Measurements from ENCODE around the gene KDM2B. TPM values are rescaled to one million over a fixed set of nuclear protein-coding genes. Genes with fewer than 3 reads are reported as not detected.

The KDM2B gene
- total RNA-seq (2014; rRNA removed; shearing (Covaris generic)): 18.4 and 19.7 TPM in 2 replicates

GRCh38 chr12:121580959-121581685, at the start of gene KDM2B:
Gene KDM2B (minus strand): TSS chr12:121581023. CDS start chr12:121580911, 112 bp downstream.
- DNase-seq (ENCODE audit: low spot score): no peak

GRCh38 chr12:121628536-121628935, 47.7 kb upstream of the KDM2B start:
- DNase-seq (ENCODE audit: low spot score): no peak

DNA sequence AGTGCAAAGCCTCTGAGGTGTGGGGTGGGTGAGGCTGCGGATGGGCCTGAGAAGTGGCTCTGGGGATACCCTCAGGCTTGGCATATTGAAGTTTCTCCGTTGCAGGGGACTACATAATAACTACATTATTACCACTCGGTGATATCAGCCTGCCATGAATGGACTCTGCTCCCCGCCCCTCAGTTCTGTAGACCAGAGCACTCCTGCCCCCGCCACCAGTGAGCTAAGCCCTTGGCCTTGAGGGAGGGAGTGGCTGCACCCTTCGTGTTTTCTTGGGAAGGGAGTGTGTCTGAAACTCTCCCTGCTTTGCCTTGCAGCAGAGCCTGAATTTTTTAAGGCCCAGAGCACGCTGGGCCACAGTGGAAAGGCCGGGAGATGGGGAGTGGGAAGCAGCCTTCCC, 47.2 kb upstream of the KDM2B start:
- DNase-seq (ENCODE audit: low spot score): no peak

- DNase-seq (ENCODE audit: low spot score): peak; percentile 13
These were observed 46.2 kb upstream of the KDM2B start for GRCh38 chr12:121626853-121627640.

- peak; percentile 68 for DNase-seq (ENCODE audit: low spot score)
These were observed 45.4 kb upstream of the KDM2B start, which contains the start of gene ORAI1 for GRCh38 chr12:121626087-121626852. Gene ORAI1 (plus strand): TSS chr12:121626530.

- no peak for DNase-seq (ENCODE audit: low spot score)
These were observed 39.6 kb upstream of the KDM2B start for GRCh38 chr12:121620333-121620891.

DNA sequence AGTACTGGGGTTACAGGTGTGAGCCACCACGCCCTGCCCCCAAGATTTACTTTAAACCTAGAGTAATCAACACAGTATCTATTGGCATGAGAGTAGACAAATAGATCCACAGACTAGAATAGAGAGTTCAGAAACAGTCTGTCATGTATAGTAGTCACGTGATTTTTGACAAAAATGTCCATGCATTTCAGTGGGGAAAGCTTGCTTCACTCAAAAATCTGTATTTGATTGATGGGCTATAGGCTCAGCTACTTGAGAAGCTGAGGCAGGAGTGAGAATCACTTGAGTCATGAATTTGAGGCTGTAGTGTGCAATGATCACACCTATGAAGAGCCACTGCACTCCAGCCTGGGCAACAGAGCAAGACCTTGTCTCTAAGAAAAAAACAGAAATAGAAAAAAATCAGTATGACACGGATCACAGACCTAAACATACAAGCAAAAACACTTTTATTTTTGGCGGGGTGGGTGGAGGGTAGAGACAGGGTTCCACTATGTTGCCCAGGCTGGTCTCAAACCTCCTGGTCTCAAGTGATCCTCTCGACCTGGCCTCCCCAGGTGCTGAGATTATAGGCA, 37.9 kb upstream of the KDM2B start:
- no peak for DNase-seq (ENCODE audit: low spot score)

- no peak for DNase-seq (ENCODE audit: low spot score)
These were observed 34.1 kb upstream of the KDM2B start for GRCh38 chr12:121614872-121615467.

GRCh38 chr12:121613462-121613861, 32.6 kb upstream of the KDM2B start:
- DNase-seq (ENCODE audit: low spot score): no peak

GRCh38 chr12:121611306-121611705, 30.5 kb upstream of the KDM2B start:
- DNase-seq (ENCODE audit: low spot score): no peak

GRCh38 chr12:121610239-121611149, 29.7 kb upstream of the KDM2B start:
- DNase-seq (ENCODE audit: low spot score): no peak

DNA sequence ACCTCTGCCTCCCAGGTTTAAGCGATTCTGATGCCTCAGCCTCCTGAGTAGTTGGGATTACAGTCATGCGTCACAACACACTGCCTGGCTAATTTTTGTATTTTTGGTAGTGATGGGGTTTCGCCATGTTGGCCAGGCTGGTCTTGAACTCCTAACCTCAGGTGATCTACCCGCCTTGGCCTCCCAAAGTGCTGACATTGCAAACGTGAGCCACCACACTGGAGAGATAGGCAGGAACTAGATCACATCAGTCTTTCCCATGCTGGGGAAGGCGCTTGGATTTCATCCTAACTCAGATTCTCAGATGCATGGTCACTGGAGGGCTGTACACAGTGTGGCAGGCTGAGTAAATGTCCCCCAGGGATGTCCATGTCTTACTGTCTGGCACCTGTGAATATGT, 27.5 kb upstream of the KDM2B start:
- no peak for DNase-seq (ENCODE audit: low spot score)

GRCh38 chr12:121603581-121603980, 22.8 kb upstream of the KDM2B start:
- DNase-seq (ENCODE audit: low spot score): no peak

- no peak for DNase-seq (ENCODE audit: low spot score)
These were observed 21.9 kb upstream of the KDM2B start for GRCh38 chr12:121602766-121603165.

GRCh38 chr12:121600702-121601336, 20.0 kb upstream of the KDM2B start:
- DNase-seq (ENCODE audit: low spot score): no peak

DNA sequence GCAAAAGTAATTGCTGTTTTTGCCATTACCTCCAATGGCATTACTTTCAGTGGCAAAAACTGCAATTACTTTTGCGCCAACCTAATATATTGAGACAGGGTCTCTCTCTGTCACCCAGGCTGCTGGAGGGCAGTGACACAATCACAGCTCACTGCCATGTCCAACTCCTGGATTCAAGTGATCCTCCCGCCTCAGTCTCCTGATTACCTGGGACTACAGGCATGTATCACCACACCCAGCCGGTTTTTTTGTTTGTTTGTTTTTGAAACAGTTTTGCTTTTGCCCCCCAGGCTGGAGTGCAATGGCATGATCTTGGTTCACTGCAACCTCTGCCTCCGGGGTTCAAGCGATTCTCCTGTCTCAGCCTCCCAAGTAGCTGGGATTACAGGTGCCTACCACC, 15.7 kb upstream of the KDM2B start:
- DNase-seq (ENCODE audit: low spot score): no peak

GRCh38 chr12:121595520-121595919, 14.7 kb upstream of the KDM2B start:
- DNase-seq (ENCODE audit: low spot score): no peak

DNA sequence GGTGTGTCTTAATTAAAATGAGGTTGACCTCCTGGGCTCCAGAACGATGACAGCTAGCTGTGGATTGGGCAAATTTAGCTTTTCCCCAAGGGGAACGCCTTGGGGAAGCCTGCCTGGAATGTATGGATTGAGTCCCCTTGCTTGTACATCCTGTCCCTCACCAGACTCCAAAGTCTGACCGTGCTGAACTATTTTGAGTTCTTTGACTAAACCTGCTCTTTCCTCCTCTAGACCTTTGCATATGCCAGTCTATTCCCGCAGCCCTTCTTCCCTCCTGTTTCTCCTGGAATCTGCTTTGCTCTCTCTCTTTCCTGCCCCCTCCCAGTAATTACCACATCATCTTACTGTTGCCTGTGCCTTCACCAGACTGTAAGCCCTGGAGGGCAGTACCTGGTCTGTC, 11.5 kb upstream of the KDM2B start:
- no peak for DNase-seq (ENCODE audit: low spot score)

- peak; percentile 29 for DNase-seq (ENCODE audit: low spot score)
These were observed 9.8 kb upstream of the KDM2B start for GRCh38 chr12:121590476-121591143.
